ENCODE measurements around the gene NF1.

GRCh38 chr17:31051506-31051905, 43.3 kb upstream of the NF1 start:
- TF ChIP-seq CTCF (IDR thresholded peaks at IDR 0.05) (no peak), E2F4 (CRISPR knock-in tag; IDR thresholded peaks at IDR 0.05; ENCODE audit: borderline replicate concordance, low read depth) (no peak), SMAD3 (CRISPR knock-in tag; IDR thresholded peaks at IDR 0.05; ENCODE audit: borderline replicate concordance) (no peak), ATF3 (CRISPR knock-in tag; conservative IDR thresholded peaks at IDR 0.05) (no peak)
